ENCODE data around the gene BRSK2.
"Not testable (repeated sequence)": the region's sequence is repeated elsewhere in the genome, so short reads cannot be mapped to it uniquely, and the experiment has no call there.

Gene BRSK2

DNA sequence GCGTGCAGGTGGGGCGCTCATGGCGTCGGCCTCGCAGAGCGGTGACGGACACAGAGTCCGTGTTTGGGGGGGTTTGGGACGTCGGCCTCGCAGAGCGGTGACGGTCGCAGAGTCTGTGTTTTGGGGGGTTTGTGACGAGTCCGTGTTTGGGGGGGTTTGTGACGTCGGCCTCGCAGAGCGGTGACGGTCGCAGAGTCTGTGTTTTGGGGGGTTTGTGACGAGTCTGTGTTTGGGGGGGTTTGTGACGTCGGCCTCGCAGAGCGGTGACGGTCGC, 20.1 kb downstream of the BRSK2 start:
- DNase-seq (ENCODE audit: low read depth in 2 of 2), result not testable (repeated sequence)

GRCh38 chr11:1410366-1411291, 20.9 kb downstream of the BRSK2 start:
- DNase-seq (ENCODE audit: low read depth in 2 of 2), result no peak

DNA sequence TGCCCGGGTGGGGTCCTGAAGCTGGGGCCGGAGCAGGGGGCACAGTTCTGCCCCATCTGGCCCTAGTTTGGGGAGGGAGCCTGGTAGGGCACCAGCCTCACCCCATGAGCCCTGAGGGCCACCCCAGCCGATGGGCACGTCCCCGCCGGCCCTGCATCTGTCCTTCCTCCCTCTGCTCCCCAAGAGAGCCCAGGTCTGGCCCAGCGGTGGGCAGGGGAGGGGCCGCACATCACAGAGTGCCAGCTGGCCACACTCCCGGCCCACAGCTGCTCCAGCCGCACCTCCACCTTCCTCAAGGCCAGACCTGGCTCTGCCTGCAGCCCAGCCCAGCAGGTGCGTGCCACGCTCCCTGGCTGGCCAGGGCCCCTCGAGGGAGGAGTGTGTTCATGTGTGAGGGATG, 21.6 kb downstream of the BRSK2 start:
- DNase-seq (ENCODE audit: low read depth in 2 of 2), result no peak

- DNase-seq (ENCODE audit: low read depth in 2 of 2), result not testable (repeated sequence)
These were observed 22.0 kb downstream of the BRSK2 start for GRCh38 chr11:1411739-1412138.

GRCh38 chr11:1412377-1413095, 22.8 kb downstream of the BRSK2 start:
- no peak for DNase-seq (ENCODE audit: low read depth in 2 of 2)

DNA sequence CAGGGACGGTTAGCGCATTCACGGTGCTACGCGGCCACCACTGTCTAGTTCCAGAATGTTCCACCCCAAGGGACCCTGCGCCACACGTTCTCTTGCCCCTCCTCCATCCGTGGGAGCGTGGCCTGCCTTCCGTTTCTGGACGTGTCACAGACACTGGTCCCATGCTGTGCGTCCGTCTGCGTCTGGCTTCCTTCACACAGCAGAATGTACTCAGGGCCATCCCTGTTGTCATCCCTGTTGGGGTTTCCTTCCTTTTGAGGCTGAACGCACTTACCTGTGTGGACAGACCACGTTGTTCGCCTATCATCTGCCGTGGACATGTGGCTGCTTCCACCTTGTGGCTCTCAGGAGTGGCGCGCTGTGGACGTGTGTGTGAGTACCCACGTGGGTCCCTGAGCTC, 24.9 kb downstream of the BRSK2 start:
- no peak for DNase-seq (ENCODE audit: low read depth in 2 of 2)

DNA sequence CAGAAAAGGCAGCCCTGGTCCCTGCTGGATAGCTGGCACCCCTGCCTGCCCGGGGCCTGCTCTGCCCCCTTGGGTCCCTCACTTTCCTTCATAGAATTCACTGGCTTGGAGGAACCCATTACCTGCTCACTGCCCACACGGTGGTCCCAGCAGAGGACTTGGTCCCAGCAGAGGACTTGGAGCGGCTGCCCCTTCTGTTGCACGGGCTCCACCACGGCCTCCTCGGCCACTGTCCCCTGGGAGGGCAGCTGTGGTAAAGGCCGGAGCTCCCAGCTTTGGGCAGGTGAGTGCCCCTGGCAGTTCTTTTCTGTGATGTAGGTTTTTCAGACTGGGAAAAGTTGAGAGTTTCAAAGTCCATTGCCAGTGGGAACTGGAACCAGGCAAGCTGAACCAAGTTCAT, 25.9 kb downstream of the BRSK2 start:
- no peak for DNase-seq (ENCODE audit: low read depth in 2 of 2)

DNA sequence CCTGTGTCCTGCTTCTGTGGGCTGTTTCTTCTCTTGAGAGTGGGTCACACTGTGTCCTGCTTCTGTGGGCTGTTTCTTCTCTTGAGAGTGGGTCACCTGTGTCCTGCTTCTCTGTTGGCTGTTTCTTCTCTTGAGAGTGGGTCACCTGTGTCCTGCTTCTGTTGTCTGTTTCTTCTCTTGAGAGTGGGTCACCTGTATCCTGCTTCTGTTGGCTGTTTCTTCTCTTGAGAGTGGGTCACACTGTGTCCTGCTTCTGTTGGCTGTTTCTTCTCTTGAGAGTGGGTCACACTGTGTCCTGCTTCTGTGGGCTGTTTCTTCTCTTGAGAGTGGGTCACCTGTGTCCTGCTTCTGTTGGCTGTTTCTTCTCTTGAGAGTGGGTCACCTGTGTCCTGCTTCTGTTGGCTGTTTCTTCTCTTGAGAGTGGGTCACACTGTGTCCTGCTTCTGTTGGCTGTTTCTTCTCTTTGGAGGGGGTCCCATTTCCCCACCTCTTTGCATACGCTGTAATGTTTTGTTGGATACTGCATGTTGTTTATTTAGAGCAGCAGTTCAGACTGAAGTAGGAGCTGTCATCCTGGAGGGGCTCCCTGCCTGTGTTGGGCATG, 28.6 kb downstream of the BRSK2 start:
- DNase-seq (ENCODE audit: low read depth in 2 of 2), result not testable (repeated sequence)

- DNase-seq (ENCODE audit: low read depth in 2 of 2), result no peak
These were observed 30.1 kb downstream of the BRSK2 start for GRCh38 chr11:1419811-1420210.

DNA sequence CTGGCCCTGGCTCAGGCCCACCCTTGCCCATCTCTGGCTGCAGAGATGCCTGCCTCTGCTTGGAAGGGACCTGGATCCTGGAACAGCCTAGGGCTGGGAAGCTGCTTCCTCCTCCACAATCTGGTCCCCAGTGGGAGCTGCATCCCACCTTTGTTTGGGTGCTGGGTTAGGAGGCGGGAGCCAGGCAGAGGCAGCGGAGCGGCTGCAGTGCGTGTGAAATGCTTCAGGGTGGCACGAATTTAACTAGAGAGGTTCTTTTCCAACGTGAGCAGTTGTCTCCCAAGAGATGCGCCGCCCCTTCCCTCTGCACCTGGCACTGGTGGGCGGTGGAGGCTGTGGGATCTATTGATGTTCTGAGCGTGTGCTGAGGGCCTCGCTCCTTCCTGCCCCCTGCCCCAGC, 31.6 kb downstream of the BRSK2 start:
- no peak for DNase-seq (ENCODE audit: low read depth in 2 of 2)

DNA sequence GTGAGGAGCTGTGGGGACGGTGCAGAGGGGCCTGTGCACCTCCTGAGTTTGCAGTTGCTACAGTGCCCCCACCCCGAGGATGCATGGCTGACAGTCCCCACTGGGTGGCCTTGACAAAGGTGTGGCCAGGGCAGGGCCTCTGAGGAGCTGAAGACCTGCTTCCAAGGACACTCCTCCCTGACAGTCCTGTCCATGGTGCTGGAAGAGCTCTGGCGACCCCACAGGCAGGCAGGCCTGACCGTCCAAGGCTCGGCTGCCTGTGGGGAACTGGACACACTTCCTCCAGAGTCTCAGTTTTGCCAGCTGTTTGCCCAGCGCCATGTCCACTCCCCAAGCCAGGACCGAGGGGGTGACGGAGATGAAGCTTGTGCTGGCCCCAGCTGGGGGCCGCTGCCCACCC, 32.7 kb downstream of the BRSK2 start:
- DNase-seq (ENCODE audit: low read depth in 2 of 2), result no peak

DNA sequence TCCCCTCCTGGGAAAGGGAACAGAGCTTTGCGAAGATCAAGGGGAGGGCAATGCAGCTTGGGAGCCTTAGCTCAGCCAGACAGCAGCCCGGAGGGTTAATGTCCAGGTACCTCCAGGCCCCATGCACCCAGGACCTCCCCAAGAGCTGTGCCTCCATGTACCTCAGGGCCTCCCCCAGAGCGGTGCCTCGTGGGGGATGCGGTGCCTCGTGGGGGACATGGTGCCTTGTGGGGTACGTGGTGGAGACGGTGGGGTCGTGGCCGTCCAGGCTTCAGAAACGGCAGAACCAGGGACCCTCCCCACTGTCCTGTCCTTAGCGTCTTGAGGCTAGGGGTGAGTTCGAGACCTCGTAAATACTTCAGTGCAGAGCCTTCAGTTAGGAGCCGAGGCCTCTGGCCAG, 33.2 kb downstream of the BRSK2 start:
- DNase-seq (ENCODE audit: low read depth in 2 of 2), result no peak

DNA sequence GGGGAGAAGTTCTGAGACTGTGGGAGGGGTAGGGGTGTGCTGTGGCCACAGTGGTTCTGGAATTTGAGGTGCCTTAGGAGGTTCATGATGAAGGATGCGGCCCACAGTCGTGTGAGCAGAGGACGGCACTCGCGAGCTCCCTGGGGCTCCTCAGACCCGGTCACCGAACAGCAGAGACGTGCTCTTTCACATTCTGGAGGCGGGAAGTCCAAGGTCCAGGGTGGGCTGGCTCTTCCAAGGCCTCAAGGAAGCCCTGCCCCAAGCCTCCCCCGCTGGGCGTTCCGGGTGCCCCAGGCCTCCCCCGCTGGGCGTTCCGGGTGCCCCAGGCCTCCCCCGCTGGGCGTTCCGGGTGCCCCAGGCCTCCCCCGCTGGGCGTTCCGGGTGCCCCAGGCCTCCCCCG, 33.7 kb downstream of the BRSK2 start:
- not testable (repeated sequence) for DNase-seq (ENCODE audit: low read depth in 2 of 2)

- DNase-seq (ENCODE audit: low read depth in 2 of 2), result no peak
These were observed 35.3 kb downstream of the BRSK2 start for GRCh38 chr11:1425006-1425405.

DNA sequence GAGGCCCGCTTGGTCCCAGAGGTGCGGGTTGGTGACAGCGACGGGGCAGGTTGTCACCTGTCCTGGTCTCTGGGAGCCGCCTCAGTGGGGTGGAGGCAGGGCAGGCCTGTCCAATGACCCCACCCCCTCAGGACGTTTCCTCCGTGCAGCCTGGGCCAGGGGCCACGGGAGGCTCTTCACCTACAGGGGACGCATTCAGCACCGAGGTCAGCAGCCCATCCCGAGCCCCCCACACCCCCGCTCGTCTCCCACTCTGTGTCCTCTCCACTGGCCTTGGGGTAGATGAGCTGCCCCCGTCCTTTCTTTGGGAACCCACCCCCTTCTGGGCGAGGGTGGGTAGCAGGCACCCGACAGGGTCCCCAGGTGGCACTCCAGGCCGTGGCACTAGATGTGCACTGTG, 35.7 kb downstream of the BRSK2 start:
- no peak for DNase-seq (ENCODE audit: low read depth in 2 of 2)

DNA sequence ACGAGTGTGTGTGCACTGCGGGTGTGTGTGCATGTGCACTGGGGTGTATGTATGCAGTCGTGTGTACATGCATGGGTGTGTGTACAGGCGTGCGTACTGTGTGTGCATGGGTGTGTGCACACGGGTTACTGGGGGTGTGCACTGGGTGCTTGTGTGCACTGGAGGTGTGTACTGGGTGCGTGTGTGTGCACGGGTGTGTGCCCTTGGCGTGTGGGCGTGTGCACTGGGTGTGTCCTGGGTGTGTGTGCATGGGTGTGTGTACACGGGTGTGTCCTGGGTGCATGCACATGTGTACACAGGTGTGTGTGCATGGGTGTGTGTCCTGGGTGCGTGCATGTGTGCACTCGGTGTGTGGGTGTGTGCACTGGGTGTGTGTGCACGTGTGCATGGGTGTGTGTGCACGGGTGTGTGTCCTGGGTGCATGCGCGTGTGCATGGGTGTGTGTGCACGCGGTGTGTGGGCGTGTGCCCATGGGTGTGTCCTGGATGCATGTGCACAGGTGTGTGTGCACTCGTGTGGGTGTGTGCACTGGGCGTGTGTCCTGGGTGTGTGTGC, 39.1 kb downstream of the BRSK2 start:
- no peak for DNase-seq (ENCODE audit: low read depth in 2 of 2)

- no peak for DNase-seq (ENCODE audit: low read depth in 2 of 2)
These were observed 43.8 kb downstream of the BRSK2 start for GRCh38 chr11:1433568-1433967.

DNA sequence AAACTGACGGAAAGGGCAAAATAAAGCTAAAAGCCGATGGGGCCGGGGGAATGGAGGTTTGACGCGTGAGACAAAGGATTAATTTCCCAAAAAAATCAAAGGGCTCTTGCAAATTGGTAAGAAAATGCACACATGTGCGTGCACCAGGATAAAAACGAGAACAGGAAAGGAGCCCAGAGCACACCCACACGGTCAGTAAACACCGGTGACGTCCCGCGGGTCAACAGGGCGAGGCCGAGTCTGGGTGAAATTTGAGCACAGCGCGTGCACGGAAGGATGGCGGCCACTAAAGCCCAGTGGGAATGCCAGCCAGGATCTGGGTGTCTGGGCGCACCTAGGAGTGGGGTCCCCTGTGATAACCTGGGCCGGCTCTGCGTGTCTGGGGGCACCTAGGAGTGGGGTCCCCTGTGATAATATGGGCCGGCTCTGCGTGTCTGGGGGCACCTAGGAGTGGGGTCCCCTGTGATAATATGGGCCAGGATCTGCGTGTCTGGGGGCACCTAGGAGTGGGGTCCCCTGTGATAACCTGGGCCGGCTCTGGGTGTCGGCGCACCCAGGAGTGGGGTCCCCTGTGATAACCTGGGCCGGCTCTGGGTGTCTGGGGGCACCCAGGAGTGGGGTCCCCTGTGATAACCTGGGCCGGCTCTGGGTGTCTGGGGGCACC, 44.4 kb downstream of the BRSK2 start:
- DNase-seq (ENCODE audit: low read depth in 2 of 2), result no peak

DNA sequence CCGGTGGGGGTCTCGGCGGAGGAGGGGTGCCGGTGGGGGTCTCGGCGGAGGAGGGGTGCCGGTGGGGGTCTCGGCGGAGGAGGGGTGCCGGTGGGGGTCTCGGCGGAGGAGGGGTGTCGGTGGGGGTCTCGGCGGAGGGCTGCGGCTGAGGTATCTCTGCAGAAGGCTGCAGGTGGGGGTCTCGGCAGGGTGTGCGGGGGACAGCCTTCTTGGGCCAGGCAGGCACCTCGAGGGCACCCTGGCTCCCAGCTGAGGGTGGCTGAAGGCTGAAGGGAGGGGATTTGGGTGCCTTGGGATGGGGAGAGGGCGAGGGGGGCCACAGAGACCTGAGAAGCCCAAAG, 45.7 kb downstream of the BRSK2 start:
- DNase-seq (ENCODE audit: low read depth in 2 of 2), result not testable (repeated sequence)

GRCh38 chr11:1435820-1436467, 46.2 kb downstream of the BRSK2 start:
- DNase-seq (ENCODE audit: low read depth in 2 of 2), result no peak

DNA sequence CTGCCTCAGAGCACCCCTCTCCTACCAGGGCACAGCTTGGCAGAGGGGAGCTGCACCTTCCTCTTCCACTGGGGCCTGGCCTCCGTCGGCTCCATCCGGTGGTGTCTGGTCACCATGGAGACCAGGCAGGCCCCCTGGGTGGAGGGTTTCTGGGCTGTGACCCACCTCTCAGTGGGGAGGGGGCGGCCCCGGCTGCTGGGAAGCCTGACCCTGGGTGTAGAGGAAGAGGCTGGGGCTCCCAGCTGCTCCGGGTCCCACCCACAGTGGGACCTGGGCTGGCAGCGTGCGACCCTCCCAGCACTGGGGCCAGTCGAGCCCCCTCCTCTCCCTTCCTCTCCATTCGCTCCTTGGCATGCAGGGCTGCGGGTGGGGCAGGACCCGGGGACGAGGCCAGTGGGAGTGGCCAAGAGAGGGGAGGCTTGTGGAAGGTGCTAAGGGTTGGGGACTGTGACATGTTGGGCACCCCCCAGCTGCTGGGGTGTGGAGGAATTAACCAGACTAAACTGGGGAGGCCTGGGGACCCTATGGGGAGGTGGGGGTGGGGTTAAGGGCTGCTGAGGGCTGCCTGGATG, 46.8 kb downstream of the BRSK2 start:
- no peak for DNase-seq (ENCODE audit: low read depth in 2 of 2)
